HepG2 (cell line): ENCODE results near the gene TRUB1. TPM values are rescaled to one million over a fixed set of nuclear protein-coding genes. Genes with fewer than 3 reads are reported as not detected.

ENCODE experiments used
- ETV5 ChIP-seq: IDR thresholded peaks from 2 replicates; pipeline ENCODE4 v1.6.1; 2018; ENCODE audit warnings: missing biosample characterization, missing genetic modification reagents, inconsistent platforms, borderline replicate concordance
- GATAD2A ChIP-seq: IDR thresholded peaks from 2 replicates; pipeline ENCODE4 v1.6.1; 2016
- HOXA3 ChIP-seq: sonication (generic); formaldehyde crosslinking; IDR thresholded peaks from 2 replicates; pipeline ENCODE4 v1.5.0; 2020; ENCODE audit warnings: missing genetic modification reagents
- ISL2 ChIP-seq: sonication (generic); formaldehyde crosslinking; IDR thresholded peaks from 2 replicates; pipeline ENCODE4 v1.5.0; 2020; ENCODE audit warnings: missing genetic modification reagents
- MAFK ChIP-seq, 2 experiments: IDR thresholded peaks in 1 of 2; conservative IDR thresholded peaks in 1 of 2; 2 replicates each; pipeline ENCODE4 v1.6.1; 2011; ENCODE audit warnings: improper control_type of control experiment in 2 of 2, low read length in 2 of 2
- NR3C1 ChIP-seq: sonication (generic); formaldehyde crosslinking; IDR thresholded peaks from 2 replicates; pipeline ENCODE4 v1.4.0; 2020; ENCODE audit warnings: missing genetic modification reagents
- ZNF180 ChIP-seq: sonication (generic); formaldehyde crosslinking; IDR thresholded peaks from 2 replicates; pipeline ENCODE4 v1.4.0; 2020; ENCODE audit warnings: low read depth, missing genetic modification reagents, borderline replicate concordance
- ZNF441 ChIP-seq: sonication (generic); formaldehyde crosslinking; IDR thresholded peaks from 2 replicates; pipeline ENCODE4 v1.7.0; 2021; ENCODE audit warnings: missing genetic modification reagents, borderline replicate concordance
- ZNF709 ChIP-seq: sonication (generic); formaldehyde crosslinking; IDR thresholded peaks from 2 replicates; pipeline ENCODE4 v1.5.0; 2020; ENCODE audit warnings: mild to moderate bottlenecking, missing genetic modification reagents
- polyA plus RNA-seq, 8 experiments: library from polyadenylated mRNA; depleted of rRNA in 3 of 8; stranded (reverse) in 7 of 8; unstranded in 1 of 8; fragments of >200 nt; fragmentation: Illumina TruSeq in 4 of 8; extraction: Trizol in 4 of 8; gene quantifications; 2 replicates each; pipeline versions ENCODE4 v1.2.1 to v1.2.3, GENCODE V29; 2011 to 2016; ENCODE audit warnings: low read depth in 4 of 8, missing spikeins in 1 of 8, mixed read lengths in 1 of 8; ENCODE audit not compliant: insufficient read depth in 1 of 8
- total RNA-seq, 5 experiments: library from RNA; depleted of rRNA; stranded (reverse); fragments of >200 nt; fragmentation: Illumina TruSeq; extraction: Trizol; gene quantifications; 2 replicates each; pipeline ENCODE4 v1.2.3, GENCODE V29; 2016; ENCODE audit warnings: low read depth in 1 of 5
- TF ChIP-seq, protein P1 (sequence below): sonication (generic); formaldehyde crosslinking; IDR thresholded peaks from 2 replicates; pipeline ENCODE4 v1.5.0; 2020; ENCODE audit warnings: mild to moderate bottlenecking, missing genetic modification reagents, borderline replicate concordance
- TF ChIP-seq, protein P2 (sequence below): sonication (generic); formaldehyde crosslinking; IDR thresholded peaks from 2 replicates; pipeline ENCODE4 v1.5.1; 2020; ENCODE audit warnings: mild to moderate bottlenecking, missing genetic modification reagents, moderate library complexity
- TF ChIP-seq, protein P3 (sequence below): sonication (generic); formaldehyde crosslinking; IDR thresholded peaks from 2 replicates; pipeline ENCODE4 v1.5.0; 2020; ENCODE audit warnings: mild to moderate bottlenecking, low read depth, missing genetic modification reagents, borderline replicate concordance
- TF ChIP-seq, protein P4 (sequence below): IDR thresholded peaks from 2 replicates; pipeline ENCODE4 v1.6.1; 2018; ENCODE audit warnings: missing genetic modification reagents, mild to moderate bottlenecking, missing compliant biosample characterization

Gene TRUB1
- total and polyA plus RNA-seq, 2 of the 13 experiments (the other 11 are each of a cell fraction or from before 2014, with no cell fraction given), result 10.6 to 38.9 TPM

DNA sequence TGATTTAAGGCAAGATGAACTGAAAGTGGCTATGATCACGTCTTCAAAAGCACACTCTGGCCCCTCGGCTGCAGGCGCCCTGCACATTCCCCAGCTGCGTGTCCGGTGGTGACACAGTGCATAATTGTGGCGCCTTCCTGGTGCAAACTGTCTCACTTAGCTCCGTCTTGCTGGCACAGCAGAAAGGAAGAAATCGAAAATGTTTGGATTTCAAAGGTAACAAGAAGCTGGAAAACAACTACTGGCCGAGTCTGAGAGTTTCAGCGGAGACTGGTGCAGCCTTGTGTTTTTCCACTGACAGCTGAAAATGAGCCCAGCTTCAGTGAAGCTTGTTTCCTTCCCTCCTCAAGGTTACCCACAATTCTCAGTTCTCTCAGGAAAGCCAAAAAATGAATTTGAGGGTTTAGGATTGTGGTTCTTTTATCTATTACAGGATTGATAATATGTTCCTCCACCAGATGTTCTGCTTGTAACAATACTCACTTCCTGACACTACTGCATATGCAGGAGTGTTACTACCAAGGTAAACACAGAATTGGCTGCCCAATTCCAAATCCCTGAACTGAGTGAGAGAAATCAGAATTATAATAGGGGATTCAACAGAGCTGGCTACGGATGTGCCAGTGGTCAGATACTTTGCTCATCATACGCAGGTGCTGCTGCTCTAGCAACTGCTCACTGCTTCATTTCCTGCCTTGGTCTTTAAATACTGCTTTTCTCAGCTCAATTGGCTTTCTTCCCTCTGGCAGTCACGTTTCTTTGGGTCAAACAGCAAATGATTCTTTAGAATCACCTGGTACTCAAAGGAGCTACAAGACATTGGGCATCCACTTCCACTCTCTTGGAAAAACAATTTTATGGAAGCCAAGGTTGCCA lies 63.7 kb downstream of the TRUB1 start (continued):
- TF ChIP-seq ZNF180 (CRISPR knock-in tag) (no peak), GATAD2A (CRISPR knock-in tag) (no peak), HOXA3 (no peak), ZNF441 (CRISPR knock-in tag) (no peak), NR3C1 (no peak), ETV5 (CRISPR knock-in tag) (no peak; the same call in 1 of the 2 replicates), ISL2 (CRISPR knock-in tag) (no peak), MAFK (conservative IDR thresholded peaks at IDR 0.05 in 1 of 2, IDR thresholded peaks at IDR 0.05 in 1 of 2; ENCODE audit: low read length in 2 of 2) (peak in 1 of 2 experiments; percentile 11; a peak in 1 of 4 replicates), ZNF709 (no peak)
- TF ChIP-seq, protein P1, sequence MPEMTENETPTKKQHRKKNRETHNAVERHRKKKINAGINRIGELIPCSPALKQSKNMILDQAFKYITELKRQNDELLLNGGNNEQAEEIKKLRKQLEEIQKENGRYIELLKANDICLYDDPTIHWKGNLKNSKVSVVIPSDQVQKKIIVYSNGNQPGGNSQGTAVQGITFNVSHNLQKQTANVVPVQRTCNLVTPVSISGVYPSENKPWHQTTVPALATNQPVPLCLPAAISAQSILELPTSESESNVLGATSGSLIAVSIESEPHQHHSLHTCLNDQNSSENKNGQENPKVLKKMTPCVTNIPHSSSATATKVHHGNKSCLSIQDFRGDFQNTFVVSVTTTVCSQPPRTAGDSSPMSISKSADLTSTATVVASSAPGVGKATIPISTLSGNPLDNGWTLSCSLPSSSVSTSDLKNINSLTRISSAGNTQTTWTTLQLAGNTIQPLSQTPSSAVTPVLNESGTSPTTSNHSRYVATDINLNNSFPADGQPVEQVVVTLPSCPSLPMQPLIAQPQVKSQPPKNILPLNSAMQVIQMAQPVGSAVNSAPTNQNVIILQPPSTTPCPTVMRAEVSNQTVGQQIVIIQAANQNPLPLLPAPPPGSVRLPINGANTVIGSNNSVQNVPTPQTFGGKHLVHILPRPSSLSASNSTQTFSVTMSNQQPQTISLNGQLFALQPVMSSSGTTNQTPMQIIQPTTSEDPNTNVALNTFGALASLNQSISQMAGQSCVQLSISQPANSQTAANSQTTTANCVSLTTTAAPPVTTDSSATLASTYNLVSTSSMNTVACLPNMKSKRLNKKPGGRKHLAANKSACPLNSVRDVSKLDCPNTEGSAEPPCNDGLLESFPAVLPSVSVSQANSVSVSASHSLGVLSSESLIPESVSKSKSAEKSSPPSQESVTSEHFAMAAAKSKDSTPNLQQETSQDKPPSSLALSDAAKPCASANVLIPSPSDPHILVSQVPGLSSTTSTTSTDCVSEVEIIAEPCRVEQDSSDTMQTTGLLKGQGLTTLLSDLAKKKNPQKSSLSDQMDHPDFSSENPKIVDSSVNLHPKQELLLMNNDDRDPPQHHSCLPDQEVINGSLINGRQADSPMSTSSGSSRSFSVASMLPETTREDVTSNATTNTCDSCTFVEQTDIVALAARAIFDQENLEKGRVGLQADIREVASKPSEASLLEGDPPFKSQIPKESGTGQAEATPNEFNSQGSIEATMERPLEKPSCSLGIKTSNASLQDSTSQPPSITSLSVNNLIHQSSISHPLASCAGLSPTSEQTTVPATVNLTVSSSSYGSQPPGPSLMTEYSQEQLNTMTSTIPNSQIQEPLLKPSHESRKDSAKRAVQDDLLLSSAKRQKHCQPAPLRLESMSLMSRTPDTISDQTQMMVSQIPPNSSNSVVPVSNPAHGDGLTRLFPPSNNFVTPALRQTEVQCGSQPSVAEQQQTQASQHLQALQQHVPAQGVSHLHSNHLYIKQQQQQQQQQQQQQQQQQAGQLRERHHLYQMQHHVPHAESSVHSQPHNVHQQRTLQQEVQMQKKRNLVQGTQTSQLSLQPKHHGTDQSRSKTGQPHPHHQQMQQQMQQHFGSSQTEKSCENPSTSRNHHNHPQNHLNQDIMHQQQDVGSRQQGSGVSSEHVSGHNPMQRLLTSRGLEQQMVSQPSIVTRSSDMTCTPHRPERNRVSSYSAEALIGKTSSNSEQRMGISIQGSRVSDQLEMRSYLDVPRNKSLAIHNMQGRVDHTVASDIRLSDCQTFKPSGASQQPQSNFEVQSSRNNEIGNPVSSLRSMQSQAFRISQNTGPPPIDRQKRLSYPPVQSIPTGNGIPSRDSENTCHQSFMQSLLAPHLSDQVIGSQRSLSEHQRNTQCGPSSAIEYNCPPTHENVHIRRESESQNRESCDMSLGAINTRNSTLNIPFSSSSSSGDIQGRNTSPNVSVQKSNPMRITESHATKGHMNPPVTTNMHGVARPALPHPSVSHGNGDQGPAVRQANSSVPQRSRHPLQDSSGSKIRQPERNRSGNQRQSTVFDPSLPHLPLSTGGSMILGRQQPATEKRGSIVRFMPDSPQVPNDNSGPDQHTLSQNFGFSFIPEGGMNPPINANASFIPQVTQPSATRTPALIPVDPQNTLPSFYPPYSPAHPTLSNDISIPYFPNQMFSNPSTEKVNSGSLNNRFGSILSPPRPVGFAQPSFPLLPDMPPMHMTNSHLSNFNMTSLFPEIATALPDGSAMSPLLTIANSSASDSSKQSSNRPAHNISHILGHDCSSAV (CRISPR knock-in tag), result no peak
- TF ChIP-seq, protein P2, sequence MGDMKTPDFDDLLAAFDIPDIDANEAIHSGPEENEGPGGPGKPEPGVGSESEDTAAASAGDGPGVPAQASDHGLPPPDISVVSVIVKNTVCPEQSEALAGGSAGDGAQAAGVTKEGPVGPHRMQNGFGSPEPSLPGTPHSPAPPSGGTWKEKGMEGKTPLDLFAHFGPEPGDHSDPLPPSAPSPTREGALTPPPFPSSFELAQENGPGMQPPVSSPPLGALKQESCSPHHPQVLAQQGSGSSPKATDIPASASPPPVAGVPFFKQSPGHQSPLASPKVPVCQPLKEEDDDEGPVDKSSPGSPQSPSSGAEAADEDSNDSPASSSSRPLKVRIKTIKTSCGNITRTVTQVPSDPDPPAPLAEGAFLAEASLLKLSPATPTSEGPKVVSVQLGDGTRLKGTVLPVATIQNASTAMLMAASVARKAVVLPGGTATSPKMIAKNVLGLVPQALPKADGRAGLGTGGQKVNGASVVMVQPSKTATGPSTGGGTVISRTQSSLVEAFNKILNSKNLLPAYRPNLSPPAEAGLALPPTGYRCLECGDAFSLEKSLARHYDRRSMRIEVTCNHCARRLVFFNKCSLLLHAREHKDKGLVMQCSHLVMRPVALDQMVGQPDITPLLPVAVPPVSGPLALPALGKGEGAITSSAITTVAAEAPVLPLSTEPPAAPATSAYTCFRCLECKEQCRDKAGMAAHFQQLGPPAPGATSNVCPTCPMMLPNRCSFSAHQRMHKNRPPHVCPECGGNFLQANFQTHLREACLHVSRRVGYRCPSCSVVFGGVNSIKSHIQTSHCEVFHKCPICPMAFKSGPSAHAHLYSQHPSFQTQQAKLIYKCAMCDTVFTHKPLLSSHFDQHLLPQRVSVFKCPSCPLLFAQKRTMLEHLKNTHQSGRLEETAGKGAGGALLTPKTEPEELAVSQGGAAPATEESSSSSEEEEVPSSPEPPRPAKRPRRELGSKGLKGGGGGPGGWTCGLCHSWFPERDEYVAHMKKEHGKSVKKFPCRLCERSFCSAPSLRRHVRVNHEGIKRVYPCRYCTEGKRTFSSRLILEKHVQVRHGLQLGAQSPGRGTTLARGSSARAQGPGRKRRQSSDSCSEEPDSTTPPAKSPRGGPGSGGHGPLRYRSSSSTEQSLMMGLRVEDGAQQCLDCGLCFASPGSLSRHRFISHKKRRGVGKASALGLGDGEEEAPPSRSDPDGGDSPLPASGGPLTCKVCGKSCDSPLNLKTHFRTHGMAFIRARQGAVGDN (CRISPR knock-in tag), result peak; percentile 66
- TF ChIP-seq, protein P3, sequence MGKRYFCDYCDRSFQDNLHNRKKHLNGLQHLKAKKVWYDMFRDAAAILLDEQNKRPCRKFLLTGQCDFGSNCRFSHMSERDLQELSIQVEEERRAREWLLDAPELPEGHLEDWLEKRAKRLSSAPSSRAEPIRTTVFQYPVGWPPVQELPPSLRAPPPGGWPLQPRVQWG (CRISPR knock-in tag), result no peak
- TF ChIP-seq, protein P4, sequence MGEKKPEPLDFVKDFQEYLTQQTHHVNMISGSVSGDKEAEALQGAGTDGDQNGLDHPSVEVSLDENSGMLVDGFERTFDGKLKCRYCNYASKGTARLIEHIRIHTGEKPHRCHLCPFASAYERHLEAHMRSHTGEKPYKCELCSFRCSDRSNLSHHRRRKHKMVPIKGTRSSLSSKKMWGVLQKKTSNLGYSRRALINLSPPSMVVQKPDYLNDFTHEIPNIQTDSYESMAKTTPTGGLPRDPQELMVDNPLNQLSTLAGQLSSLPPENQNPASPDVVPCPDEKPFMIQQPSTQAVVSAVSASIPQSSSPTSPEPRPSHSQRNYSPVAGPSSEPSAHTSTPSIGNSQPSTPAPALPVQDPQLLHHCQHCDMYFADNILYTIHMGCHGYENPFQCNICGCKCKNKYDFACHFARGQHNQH (CRISPR knock-in tag), result no peak
